GM23338 (cell line): Measurements from ENCODE around the gene B4GALT3. TPM values are rescaled to one million over a fixed set of nuclear protein-coding genes. Genes with fewer than 3 reads are reported as not detected.
A peak's percentile ranks its signal among the peaks of the same experiment; 100 is the strongest.

Source experiments
- ATAC-seq: fragments of 200-7000 bp; cut with Tn5 transposase; 3 replicates; pipeline ENCODE4 v1.9.1; 2020
- DNase-seq: peaks from one replicate; pipeline ENCODE4 v3.0.0-alpha.2; 2015; ENCODE audit warnings: low spot score
- H2AFZ ChIP-seq: fragments of 200-600 bp; sonication (generic); 2 replicates; pipeline ENCODE4 v1.8.0; 2016; ENCODE audit warnings: antibody characterized with exemption, mild to moderate bottlenecking, moderate library complexity
- H3F3A ChIP-seq: fragments of 200-600 bp; sonication (generic); replicated peaks from 2 replicates; pipeline ENCODE4 v1.8.0; 2017; ENCODE audit warnings: antibody characterized with exemption, mixed run types, low read depth
- H3K27ac ChIP-seq: fragments of 200-600 bp; sonication (generic); 2 replicates; pipeline ENCODE4 v1.6.1; 2016; ENCODE audit warnings: low read depth
- H3K27me3 ChIP-seq: fragments of 200-600 bp; sonication (generic); 2 replicates; pipeline ENCODE4 v1.8.0; 2016; ENCODE audit warnings: mild to moderate bottlenecking, mixed run types, moderate library complexity; ENCODE audit not compliant: insufficient read depth
- H3K36me3 ChIP-seq: fragments of 200-600 bp; sonication (generic); 2 replicates; pipeline ENCODE4 v1.8.0; 2016; ENCODE audit warnings: mild to moderate bottlenecking; ENCODE audit not compliant: insufficient read depth
- H3K4me1 ChIP-seq: fragments of 200-600 bp; sonication (generic); 2 replicates; pipeline ENCODE4 v1.8.0; 2016; ENCODE audit warnings: mild to moderate bottlenecking, moderate library complexity; ENCODE audit not compliant: insufficient read depth
- H3K4me2 ChIP-seq: fragments of 200-600 bp; sonication (generic); 2 replicates; pipeline ENCODE4 v1.7.1; 2017; ENCODE audit warnings: mixed run types
- H3K4me3 ChIP-seq: fragments of 200-600 bp; sonication (generic); 2 replicates; pipeline ENCODE4 v1.6.1; 2016; ENCODE audit warnings: mixed run types
- H3K79me2 ChIP-seq: fragments of 200-600 bp; sonication (generic); replicated peaks from 2 replicates; pipeline ENCODE4 v1.8.0; 2017; ENCODE audit warnings: mild to moderate bottlenecking; ENCODE audit not compliant: insufficient read depth
- H3K9me2 ChIP-seq: fragments of 200-600 bp; sonication (generic); 2 replicates; pipeline ENCODE4 v1.8.0; 2017; ENCODE audit not compliant: insufficient read depth
- H4K20me1 ChIP-seq: fragments of 200-600 bp; sonication (generic); replicated peaks from 2 replicates; pipeline ENCODE4 v1.8.0; 2017; ENCODE audit warnings: mild to moderate bottlenecking; ENCODE audit not compliant: insufficient read depth
- H3K27ac Mint-ChIP-seq: 2 replicates; pipeline ENCODE4 v1.8.0; 2020; ENCODE audit warnings: inconsistent platforms, mild to moderate bottlenecking, moderate library complexity, mixed read lengths
- H3K27me3 Mint-ChIP-seq: 3 replicates; pipeline ENCODE4 v1.8.0; 2022; ENCODE audit warnings: low read depth, mild to moderate bottlenecking, moderate library complexity, mixed read lengths, inconsistent platforms; ENCODE audit not compliant: insufficient read depth, poor library complexity
- H3K36me3 Mint-ChIP-seq: 3 replicates; pipeline ENCODE4 v1.8.0; 2021; ENCODE audit warnings: low read depth, mild to moderate bottlenecking, inconsistent platforms, moderate library complexity, mixed read lengths
- H3K4me1 Mint-ChIP-seq: 3 replicates; pipeline ENCODE4 v1.8.0; 2020; ENCODE audit warnings: mild to moderate bottlenecking, inconsistent platforms, mixed read lengths
- H3K4me3 Mint-ChIP-seq: 3 replicates; pipeline ENCODE4 v1.8.0; 2021; ENCODE audit warnings: moderate library complexity, mild to moderate bottlenecking, inconsistent platforms, mixed read lengths
- H3K9me3 Mint-ChIP-seq: 3 replicates; pipeline ENCODE4 v1.8.0; 2020; ENCODE audit warnings: moderate library complexity, mild to moderate bottlenecking, inconsistent platforms, mixed read lengths
- NANOG ChIP-seq: IDR thresholded peaks from 2 replicates; pipeline ENCODE4 v1.6.1; 2016; ENCODE audit warnings: antibody characterized with exemption, borderline replicate concordance
- POLR2AphosphoS5 ChIP-seq: IDR thresholded peaks from 2 replicates; pipeline ENCODE4 v1.6.1; 2016; ENCODE audit warnings: antibody characterized with exemption, low read depth
- STAT1 ChIP-seq: IDR thresholded peaks from one replicate; pipeline ENCODE4 v1.6.1; 2016; ENCODE audit warnings: antibody characterized with exemption; ENCODE audit not compliant: unreplicated experiment
- ZNF114 ChIP-seq: fragments of 250-450 bp; sonication (Bioruptor Pico); IDR thresholded peaks from 2 replicates; pipeline ENCODE4 v1.5.0; 2020; ENCODE audit warnings: mild to moderate bottlenecking, moderate library complexity
- ZNF462 ChIP-seq: fragments of 250-450 bp; sonication (Bioruptor Pico); IDR thresholded peaks from 2 replicates; pipeline ENCODE4 v1.5.0; 2020; ENCODE audit warnings: mild to moderate bottlenecking, moderate library complexity
- polyA plus RNA-seq: library from polyadenylated mRNA; unstranded; fragments of >200 nt; fragmentation: Nextera tagmentation; extraction: Ambion mirVana; gene quantifications from 2 replicates; pipeline ENCODE4 v1.2.1, GENCODE V29; 2016
- total RNA-seq: library from RNA; depleted of rRNA; stranded (reverse); fragments of >200 nt; shearing (Covaris generic); gene quantifications from 2 replicates; pipeline ENCODE4 v1.2.3, GENCODE V29; 2014
- TF ChIP-seq, protein P1 (sequence below): IDR thresholded peaks from 2 replicates; pipeline ENCODE4 v1.6.1; 2016; ENCODE audit warnings: antibody characterized with exemption

The B4GALT3 gene
- total and polyA plus RNA-seq, 2 experiments from 2014 or later = 24.2 to 35.8 TPM

- TF ChIP-seq ZNF462 (CRISPR knock-in tag) = peak; percentile 100
- peak; percentile 93; the same call in 1 of the 2 replicates for TF ChIP-seq ZNF114 (CRISPR knock-in tag)
Measured at GRCh38 chr1:161225534-161226319, 48.4 kb upstream of the B4GALT3 start, which contains the start of gene TOMM40L (continued).

- no peaks in the 10 kb centered on the region for H3K9me3 Mint-ChIP-seq
- no peaks in the 10 kb centered on the region for H3K79me2 ChIP-seq
- 0 out of 2 replicates have a peak overlapping the region, but pooled peaks have one; percentile 10 for H2AFZ ChIP-seq
- peak; percentile 5 for ATAC-seq
- peak overlapping the region; percentile 44; the same call in 1 of the 2 replicates for H3K27ac Mint-ChIP-seq
- H3K4me1 Mint-ChIP-seq = peaks cover 26% of the 10 kb centered on the region
- H4K20me1 ChIP-seq = no peaks in the 10 kb centered on the region
- peak overlapping the region; percentile 97 for H3K4me3 Mint-ChIP-seq
- H3K36me3 ChIP-seq = peaks cover 6% of the 10 kb centered on the region
- no peaks in the 10 kb centered on the region for H3K27me3 ChIP-seq
- H3K4me3 ChIP-seq = no peak overlapping the region
- peaks cover 5% of the 10 kb centered on the region for H3K27me3 Mint-ChIP-seq
- no peak overlapping the region for H3K4me2 ChIP-seq
- H3K27ac ChIP-seq = no peak overlapping the region
- H3K36me3 Mint-ChIP-seq = peaks cover 17% of the 10 kb centered on the region
- H3K9me2 ChIP-seq = no peaks in the 10 kb centered on the region
- DNase-seq = no peak
- H3K4me1 ChIP-seq = peaks cover 13% of the 10 kb centered on the region
- H3F3A ChIP-seq = peaks cover 2% of the 10 kb centered on the region; the same call in 1 of the 2 replicates
- TF ChIP-seq POLR2AphosphoS5 (no peak), STAT1 (no peak), NANOG (no peak), ZNF462 (CRISPR knock-in tag) (no peak), ZNF114 (CRISPR knock-in tag) (no peak)
- TF ChIP-seq, protein P1, sequence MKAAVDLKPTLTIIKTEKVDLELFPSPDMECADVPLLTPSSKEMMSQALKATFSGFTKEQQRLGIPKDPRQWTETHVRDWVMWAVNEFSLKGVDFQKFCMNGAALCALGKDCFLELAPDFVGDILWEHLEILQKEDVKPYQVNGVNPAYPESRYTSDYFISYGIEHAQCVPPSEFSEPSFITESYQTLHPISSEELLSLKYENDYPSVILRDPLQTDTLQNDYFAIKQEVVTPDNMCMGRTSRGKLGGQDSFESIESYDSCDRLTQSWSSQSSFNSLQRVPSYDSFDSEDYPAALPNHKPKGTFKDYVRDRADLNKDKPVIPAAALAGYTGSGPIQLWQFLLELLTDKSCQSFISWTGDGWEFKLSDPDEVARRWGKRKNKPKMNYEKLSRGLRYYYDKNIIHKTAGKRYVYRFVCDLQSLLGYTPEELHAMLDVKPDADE = no peak
Measured at GRCh38 chr1:161225178-161225533, 47.8 kb upstream of the B4GALT3 start.
